ENCODE data around the gene ELOVL5.

Gene ELOVL5

GRCh38 chr6:53241938-53242337, 106.8 kb downstream of the ELOVL5 start:
- H2AK5ac ChIP-seq (ENCODE audit: low read length, severe bottlenecking), result no peak overlapping the region
- no peak overlapping the region for H2BK15ac ChIP-seq (ENCODE audit: low read depth, poor library complexity, severe bottlenecking)
- H2AFZ ChIP-seq (ENCODE audit: low read depth, low read length), result no peak overlapping the region
- no peak overlapping the region for H3K4ac ChIP-seq (ENCODE audit: low read depth in 1 of 2, low read length in 2 of 2)
- H3K9me3 ChIP-seq (ENCODE audit: control insufficient read depth, low read length), result no peaks in the 10 kb centered on the region
- H4K91ac ChIP-seq (ENCODE audit: low read length), result no peak overlapping the region
- H3K4me3 ChIP-seq (ENCODE audit: insufficient read depth in 1 of 2, low read depth in 1 of 2, low read length in 2 of 2), result no peak overlapping the region
- H3K4me1 ChIP-seq (ENCODE audit: control insufficient read depth, insufficient read depth, low read depth, low read length), result peaks cover 2% of the 10 kb centered on the region
- no peak overlapping the region for H3K9ac ChIP-seq (ENCODE audit: low read length)
- WGBS, result 96% methylated on average over 4 of the region's 4 CpGs
- no peak overlapping the region for H2BK5ac ChIP-seq (ENCODE audit: low read depth, low read length, poor library complexity, severe bottlenecking)
- no peak overlapping the region for H3K4me2 ChIP-seq (ENCODE audit: low read length, poor library complexity, severe bottlenecking)
- no peaks in the 10 kb centered on the region for H3K79me1 ChIP-seq (replicated peaks; ENCODE audit: low read length, poor library complexity, severe bottlenecking)
- no peak overlapping the region for H4K8ac ChIP-seq (ENCODE audit: low read length)
- H3K27me3 ChIP-seq (ENCODE audit: control insufficient read depth in 1 of 2, insufficient read depth in 1 of 2, low read length in 2 of 2), result no peaks in the 10 kb centered on the region
- no peak overlapping the region for H3K14ac ChIP-seq (ENCODE audit: low read length in 2 of 2)
- H2BK12ac ChIP-seq (ENCODE audit: low read length in 2 of 2), result no peak overlapping the region
- no peaks in the 10 kb centered on the region for H3K36me3 ChIP-seq (ENCODE audit: control insufficient read depth in 1 of 2, insufficient read depth in 2 of 2, low read depth in 1 of 2, low read length in 2 of 2)
- no peak overlapping the region for H2BK120ac ChIP-seq (ENCODE audit: low read depth, low read length)
- no peak overlapping the region for H3K18ac ChIP-seq (ENCODE audit: low read depth in 1 of 2, low read length in 2 of 2)
- H3K27ac ChIP-seq (ENCODE audit: low read length, poor library complexity, severe bottlenecking), result no peak overlapping the region
- no peak overlapping the region for H3K23ac ChIP-seq (ENCODE audit: low read length in 2 of 2)
- no peak for DNase-seq

DNA sequence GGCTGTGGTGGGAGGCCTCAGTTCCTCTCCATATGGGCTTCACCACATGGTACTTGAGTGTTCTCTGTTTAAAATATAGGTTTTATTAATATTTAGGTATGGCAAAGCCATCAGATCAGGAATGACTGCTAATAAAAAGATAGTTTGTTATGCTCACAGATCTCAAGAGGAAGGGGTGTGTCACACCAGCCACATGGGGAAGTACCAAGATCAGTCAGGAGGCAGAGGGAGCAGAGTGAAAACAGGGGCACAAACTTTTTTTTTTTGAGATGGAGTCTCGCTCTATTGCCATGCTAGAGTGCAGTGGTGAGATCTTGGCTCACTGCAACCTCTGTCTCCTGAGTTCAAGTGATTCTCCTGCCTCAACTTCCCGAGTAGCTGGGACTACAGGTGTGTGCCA, 108.0 kb downstream of the ELOVL5 start:
- Histone ChIP-seq H3K9me3 (ENCODE audit: control insufficient read depth, low read length) (no peaks in the 10 kb centered on the region), H3K9ac (ENCODE audit: low read length) (no peak overlapping the region), H2BK15ac (ENCODE audit: low read depth, poor library complexity, severe bottlenecking) (no peak overlapping the region), H3K23ac (ENCODE audit: low read length in 2 of 2) (no peak overlapping the region), H2AFZ (ENCODE audit: low read depth, low read length) (no peak overlapping the region), H3K4me3 (ENCODE audit: insufficient read depth in 1 of 2, low read depth in 1 of 2, low read length in 2 of 2) (no peak overlapping the region), H3K4ac (ENCODE audit: low read depth in 1 of 2, low read length in 2 of 2) (no peak overlapping the region), H2BK120ac (ENCODE audit: low read depth, low read length) (no peak overlapping the region), H2BK5ac (ENCODE audit: low read depth, low read length, poor library complexity, severe bottlenecking) (no peak overlapping the region), H3K4me2 (ENCODE audit: low read length, poor library complexity, severe bottlenecking) (no peak overlapping the region), H3K36me3 (ENCODE audit: control insufficient read depth in 1 of 2, insufficient read depth in 2 of 2, low read depth in 1 of 2, low read length in 2 of 2) (no peaks in the 10 kb centered on the region), H3K27ac (ENCODE audit: low read length, poor library complexity, severe bottlenecking) (no peak overlapping the region), H3K79me1 (replicated peaks; ENCODE audit: low read length, poor library complexity, severe bottlenecking) (no peaks in the 10 kb centered on the region), H4K8ac (ENCODE audit: low read length) (no peak overlapping the region), H3K18ac (ENCODE audit: low read depth in 1 of 2, low read length in 2 of 2) (no peak overlapping the region), H3K4me1 (ENCODE audit: control insufficient read depth, insufficient read depth, low read depth, low read length) (peaks cover 2% of the 10 kb centered on the region), H2AK5ac (ENCODE audit: low read length, severe bottlenecking) (no peak overlapping the region), H4K91ac (ENCODE audit: low read length) (no peak overlapping the region), H3K14ac (ENCODE audit: low read length in 2 of 2) (no peak overlapping the region), H3K27me3 (ENCODE audit: control insufficient read depth in 1 of 2, insufficient read depth in 1 of 2, low read length in 2 of 2) (no peaks in the 10 kb centered on the region), H2BK12ac (ENCODE audit: low read length in 2 of 2) (no peak overlapping the region)
- WGBS, result 73% methylated on average over 2 of the region's 2 CpGs
- DNase-seq, result no peak

GRCh38 chr6:53240139-53240538, 108.6 kb downstream of the ELOVL5 start:
- Histone ChIP-seq H3K79me1 (replicated peaks; ENCODE audit: low read length, poor library complexity, severe bottlenecking) (no peaks in the 10 kb centered on the region), H2AK5ac (ENCODE audit: low read length, severe bottlenecking) (no peak overlapping the region), H2AFZ (ENCODE audit: low read depth, low read length) (no peak overlapping the region), H3K9me3 (ENCODE audit: control insufficient read depth, low read length) (no peaks in the 10 kb centered on the region), H3K4ac (ENCODE audit: low read depth in 1 of 2, low read length in 2 of 2) (no peak overlapping the region), H3K4me3 (ENCODE audit: insufficient read depth in 1 of 2, low read depth in 1 of 2, low read length in 2 of 2) (no peak overlapping the region), H3K4me1 (ENCODE audit: control insufficient read depth, insufficient read depth, low read depth, low read length) (peaks cover 2% of the 10 kb centered on the region), H3K9ac (ENCODE audit: low read length) (no peak overlapping the region), H3K18ac (ENCODE audit: low read depth in 1 of 2, low read length in 2 of 2) (no peak overlapping the region), H4K8ac (ENCODE audit: low read length) (no peak overlapping the region), H3K4me2 (ENCODE audit: low read length, poor library complexity, severe bottlenecking) (no peak overlapping the region), H3K27me3 (ENCODE audit: control insufficient read depth in 1 of 2, insufficient read depth in 1 of 2, low read length in 2 of 2) (no peaks in the 10 kb centered on the region), H4K91ac (ENCODE audit: low read length) (no peak overlapping the region), H2BK120ac (ENCODE audit: low read depth, low read length) (no peak overlapping the region), H2BK15ac (ENCODE audit: low read depth, poor library complexity, severe bottlenecking) (no peak overlapping the region), H3K14ac (ENCODE audit: low read length in 2 of 2) (no peak overlapping the region), H3K27ac (ENCODE audit: low read length, poor library complexity, severe bottlenecking) (no peak overlapping the region), H3K36me3 (ENCODE audit: control insufficient read depth in 1 of 2, insufficient read depth in 2 of 2, low read depth in 1 of 2, low read length in 2 of 2) (no peaks in the 10 kb centered on the region), H2BK5ac (ENCODE audit: low read depth, low read length, poor library complexity, severe bottlenecking) (no peak overlapping the region), H3K23ac (ENCODE audit: low read length in 2 of 2) (no peak overlapping the region), H2BK12ac (ENCODE audit: low read length in 2 of 2) (no peak overlapping the region)
- no peak for DNase-seq
- WGBS, result 97% methylated on average over 3 of the region's 3 CpGs

GRCh38 chr6:53239526-53239925, 109.2 kb downstream of the ELOVL5 start:
- Histone ChIP-seq H3K18ac (ENCODE audit: low read depth in 1 of 2, low read length in 2 of 2) (no peak overlapping the region), H3K79me1 (replicated peaks; ENCODE audit: low read length, poor library complexity, severe bottlenecking) (no peaks in the 10 kb centered on the region), H3K27ac (ENCODE audit: low read length, poor library complexity, severe bottlenecking) (no peak overlapping the region), H3K9ac (ENCODE audit: low read length) (no peak overlapping the region), H3K36me3 (ENCODE audit: control insufficient read depth in 1 of 2, insufficient read depth in 2 of 2, low read depth in 1 of 2, low read length in 2 of 2) (no peaks in the 10 kb centered on the region), H3K27me3 (ENCODE audit: control insufficient read depth in 1 of 2, insufficient read depth in 1 of 2, low read length in 2 of 2) (no peaks in the 10 kb centered on the region), H2AFZ (ENCODE audit: low read depth, low read length) (no peak overlapping the region), H4K8ac (ENCODE audit: low read length) (no peak overlapping the region), H2AK5ac (ENCODE audit: low read length, severe bottlenecking) (no peak overlapping the region), H2BK120ac (ENCODE audit: low read depth, low read length) (no peak overlapping the region), H4K91ac (ENCODE audit: low read length) (no peak overlapping the region), H2BK5ac (ENCODE audit: low read depth, low read length, poor library complexity, severe bottlenecking) (no peak overlapping the region), H3K14ac (ENCODE audit: low read length in 2 of 2) (no peak overlapping the region), H3K4me3 (ENCODE audit: insufficient read depth in 1 of 2, low read depth in 1 of 2, low read length in 2 of 2) (no peak overlapping the region), H3K4me2 (ENCODE audit: low read length, poor library complexity, severe bottlenecking) (no peak overlapping the region), H2BK12ac (ENCODE audit: low read length in 2 of 2) (no peak overlapping the region), H3K23ac (ENCODE audit: low read length in 2 of 2) (no peak overlapping the region), H2BK15ac (ENCODE audit: low read depth, poor library complexity, severe bottlenecking) (no peak overlapping the region), H3K4ac (ENCODE audit: low read depth in 1 of 2, low read length in 2 of 2) (no peak overlapping the region), H3K9me3 (ENCODE audit: control insufficient read depth, low read length) (no peaks in the 10 kb centered on the region), H3K4me1 (ENCODE audit: control insufficient read depth, insufficient read depth, low read depth, low read length) (peaks cover 2% of the 10 kb centered on the region)
- DNase-seq, result no peak
- 99% methylated on average over 3 of the region's 3 CpGs for WGBS
